HK-2 (cell line): ENCODE data around the gene ZNF778.
"Not testable (repeated sequence)": the region's sequence is repeated elsewhere in the genome, so short reads cannot be mapped to it uniquely, and the experiment has no call there.

Experiments used
- DNase-seq: peaks from one replicate; pipeline ENCODE4 v3.0.0-alpha.2; 2018; ENCODE audit not compliant: unreplicated experiment

ZNF778 gene

DNA sequence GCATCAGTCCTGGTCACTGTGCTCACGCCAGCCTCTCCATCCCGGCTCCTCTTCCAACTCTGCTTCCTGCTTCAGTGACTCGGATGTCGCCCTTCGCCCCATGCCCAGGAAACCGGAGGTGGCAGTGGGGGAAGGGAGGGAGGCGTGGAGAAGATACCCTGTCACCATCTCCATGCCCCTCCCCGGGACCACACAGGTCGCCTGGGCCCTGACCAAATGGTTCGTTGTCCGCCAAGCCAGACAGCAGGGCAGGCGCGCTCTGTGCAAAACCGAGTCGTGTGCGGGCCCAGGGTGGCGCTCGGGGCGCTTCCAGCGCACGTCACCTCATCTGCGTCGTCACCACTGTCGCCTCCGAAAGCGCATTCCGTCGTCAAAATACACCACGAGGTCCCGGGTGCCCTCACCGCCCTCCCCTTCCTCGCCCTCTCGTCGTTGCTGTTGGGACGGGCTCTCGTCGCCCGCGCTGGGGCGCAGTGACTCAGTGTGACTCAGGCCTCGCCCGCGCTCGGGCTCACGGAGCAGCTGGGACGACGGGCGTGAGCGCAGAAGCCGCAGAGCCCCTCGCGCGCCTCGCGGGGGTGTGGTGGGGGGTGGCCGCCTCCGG lies 39.2 kb downstream of the ZNF778 start:
- peak; percentile 66 for DNase-seq

DNA sequence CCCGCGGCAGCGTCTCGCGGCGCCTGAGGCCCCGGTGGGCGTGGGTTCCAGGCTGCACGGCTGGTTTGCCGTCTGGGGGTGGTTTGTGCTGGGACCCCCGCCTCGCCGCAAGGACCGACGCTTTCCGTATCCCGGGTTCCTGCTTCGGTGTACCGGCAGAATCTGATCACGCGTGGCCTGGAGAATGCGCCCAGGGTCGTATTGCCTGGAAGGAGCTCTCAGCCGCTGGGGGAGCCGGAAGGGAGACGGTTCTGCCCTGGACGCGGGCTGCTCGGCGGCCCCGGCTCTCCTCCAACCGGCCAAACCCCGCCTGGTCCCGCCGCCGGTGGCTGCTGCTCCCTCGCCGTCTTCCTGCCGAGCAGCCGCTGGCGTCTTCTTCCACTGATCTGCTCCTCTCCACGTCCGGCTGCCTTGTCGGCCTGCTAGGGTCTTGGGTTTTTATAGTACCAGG lies 39.8 kb downstream of the ZNF778 start:
- DNase-seq: peak; percentile 28

DNA sequence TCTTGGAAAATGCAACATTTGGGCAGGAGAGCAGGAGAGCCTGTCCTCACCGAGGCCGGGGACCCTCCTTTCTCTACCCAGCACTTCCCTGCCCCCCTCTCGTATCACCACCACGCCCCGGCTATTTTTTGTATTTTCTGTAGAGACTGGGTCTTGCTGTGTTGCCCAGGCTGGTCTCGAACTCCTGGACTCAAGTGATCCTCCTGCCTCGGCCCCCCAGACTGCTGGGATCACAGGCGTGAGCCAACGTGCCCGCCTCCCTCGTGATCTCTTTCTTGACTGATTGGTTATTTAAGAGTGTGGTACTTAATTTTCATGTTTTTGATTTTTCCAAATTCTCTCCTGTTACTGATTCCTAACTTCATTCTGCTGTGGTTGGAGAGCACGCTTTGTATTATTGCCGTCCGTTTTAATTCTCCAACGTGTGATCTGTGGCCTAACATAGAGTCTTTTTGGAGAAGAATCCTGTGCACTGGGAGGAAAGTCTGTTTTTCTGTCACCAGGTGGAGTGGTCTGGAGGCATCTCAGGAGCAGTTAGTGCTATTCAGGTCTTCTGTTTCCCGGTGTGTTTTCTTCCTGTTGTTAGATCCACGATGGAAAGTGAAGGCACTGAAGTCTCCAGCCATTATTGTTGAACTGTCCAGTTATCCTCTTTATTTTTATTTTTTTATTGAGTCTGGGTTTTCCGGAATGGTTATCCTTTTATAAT lies 40.4 kb downstream of the ZNF778 start:
- DNase-seq: no peak

DNA sequence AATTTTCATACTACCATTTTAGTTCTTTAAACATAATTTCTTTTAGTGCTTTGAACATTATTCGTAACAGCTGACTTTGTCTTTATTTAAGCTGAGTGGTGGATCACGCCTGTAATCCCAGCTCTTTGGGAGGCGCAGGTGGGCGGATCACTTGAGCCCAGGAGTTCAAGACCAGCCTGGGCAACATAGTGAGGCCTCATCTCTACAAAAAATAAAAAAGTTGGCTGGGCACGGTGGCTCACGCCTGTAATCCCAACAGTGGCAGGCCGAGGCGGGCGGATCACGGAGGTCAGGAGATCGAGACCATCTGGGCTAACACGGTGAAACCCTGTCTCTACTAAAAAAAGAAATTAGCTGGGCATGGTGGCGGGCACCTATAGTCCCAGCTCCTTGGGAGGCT lies 42.4 kb downstream of the ZNF778 start:
- DNase-seq: not testable (repeated sequence)

DNA sequence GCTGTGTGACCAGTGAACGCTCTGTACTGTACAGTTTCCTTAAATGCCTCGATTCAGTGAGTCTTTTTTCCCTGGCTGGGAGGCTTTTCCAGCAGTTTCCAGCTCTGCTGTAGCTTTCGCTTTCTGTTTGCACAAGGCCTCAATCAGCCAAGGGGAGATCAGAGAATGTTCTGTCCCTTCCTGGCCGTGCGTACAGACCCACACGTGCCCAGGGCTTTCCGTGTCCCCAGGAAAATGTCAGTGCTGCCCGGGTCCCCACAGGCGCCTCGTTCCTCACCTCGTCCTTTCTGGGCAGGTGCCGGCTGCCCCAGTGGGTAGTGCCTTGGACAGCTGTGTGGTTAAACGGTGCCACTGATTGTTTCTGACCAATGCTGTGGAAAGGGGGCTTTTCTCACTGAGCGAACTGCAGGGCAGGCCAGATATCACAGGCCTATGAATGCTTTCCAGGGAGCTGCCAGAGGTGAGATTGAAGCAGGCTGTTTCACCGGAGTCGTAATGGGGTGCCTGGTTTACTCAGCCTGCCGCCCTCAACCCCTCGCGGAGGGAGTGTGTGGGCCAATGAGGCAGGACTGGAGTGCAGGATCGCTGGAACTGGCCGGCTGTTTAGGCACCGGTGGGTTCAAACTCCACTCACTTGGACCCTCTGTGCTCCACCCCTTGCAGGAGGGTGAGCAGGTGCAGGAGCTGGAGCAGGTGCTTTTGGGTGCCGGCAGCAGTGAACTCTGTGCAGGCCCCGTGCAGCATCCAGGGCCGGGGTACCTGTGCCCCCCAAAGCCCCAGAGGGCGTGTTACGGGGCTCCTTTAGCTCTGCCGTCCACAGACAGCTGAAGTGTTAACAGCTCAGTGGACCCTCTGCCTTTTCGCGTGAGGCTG lies 44.4 kb downstream of the ZNF778 start:
- no peak for DNase-seq

DNA sequence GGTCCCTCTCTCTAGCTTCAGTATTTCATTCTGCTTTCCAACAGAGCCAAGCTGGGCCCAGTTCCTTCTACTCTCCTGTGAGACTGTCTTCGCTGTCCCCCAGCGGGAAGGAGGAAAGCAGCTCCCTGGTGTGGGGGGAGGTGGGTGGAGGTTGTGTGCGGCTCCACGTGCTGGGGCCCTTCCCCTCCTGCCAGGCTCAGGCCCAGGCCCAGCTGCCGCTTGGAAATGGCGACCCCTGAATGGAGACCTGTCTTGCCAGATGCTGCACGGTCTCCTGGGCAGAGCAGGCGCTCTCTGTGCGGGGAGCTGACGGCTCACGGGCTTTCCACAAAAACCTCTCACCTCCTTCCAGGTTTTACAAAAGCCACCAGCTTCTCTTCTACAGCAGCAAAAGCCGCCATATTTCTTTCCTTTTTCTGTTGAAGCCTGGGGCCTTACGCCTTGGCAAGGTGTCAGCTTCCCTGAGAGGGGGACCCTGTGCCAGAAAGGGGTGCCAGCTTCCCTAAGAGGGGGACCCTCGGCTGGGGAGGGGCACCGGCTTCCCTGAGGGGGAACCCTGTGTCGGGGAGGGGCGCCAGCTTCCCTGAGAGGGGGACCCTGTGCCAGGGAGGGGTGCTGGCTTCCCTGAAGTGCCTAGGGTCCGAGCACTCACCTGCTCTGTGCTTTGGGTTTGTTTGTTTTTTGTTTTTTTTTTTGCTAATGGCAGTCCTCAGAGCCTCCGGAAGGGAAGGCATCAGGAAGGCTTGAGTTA lies 47.5 kb downstream of the ZNF778 start:
- DNase-seq: no peak

DNA sequence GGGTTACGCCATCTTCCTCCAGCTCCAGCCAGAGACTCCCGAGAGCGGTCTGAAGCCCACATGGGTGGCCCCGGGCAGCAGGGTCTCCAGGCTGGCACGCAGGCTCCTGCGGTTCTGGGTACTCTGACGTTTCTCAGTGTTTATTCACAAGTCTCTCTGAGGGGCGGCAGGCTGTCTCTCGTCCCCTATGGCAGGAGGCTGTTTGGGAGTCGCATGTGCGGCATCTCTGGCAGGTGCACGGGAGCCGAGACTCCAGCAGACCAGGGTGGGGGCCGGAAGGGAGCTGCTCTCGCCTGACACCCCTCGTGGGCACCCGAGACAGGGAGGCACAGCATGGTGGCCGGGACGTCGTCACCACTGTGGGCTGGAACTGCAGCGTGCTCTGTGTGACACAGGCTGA lies 48.1 kb downstream of the ZNF778 start:
- no peak for DNase-seq

DNA sequence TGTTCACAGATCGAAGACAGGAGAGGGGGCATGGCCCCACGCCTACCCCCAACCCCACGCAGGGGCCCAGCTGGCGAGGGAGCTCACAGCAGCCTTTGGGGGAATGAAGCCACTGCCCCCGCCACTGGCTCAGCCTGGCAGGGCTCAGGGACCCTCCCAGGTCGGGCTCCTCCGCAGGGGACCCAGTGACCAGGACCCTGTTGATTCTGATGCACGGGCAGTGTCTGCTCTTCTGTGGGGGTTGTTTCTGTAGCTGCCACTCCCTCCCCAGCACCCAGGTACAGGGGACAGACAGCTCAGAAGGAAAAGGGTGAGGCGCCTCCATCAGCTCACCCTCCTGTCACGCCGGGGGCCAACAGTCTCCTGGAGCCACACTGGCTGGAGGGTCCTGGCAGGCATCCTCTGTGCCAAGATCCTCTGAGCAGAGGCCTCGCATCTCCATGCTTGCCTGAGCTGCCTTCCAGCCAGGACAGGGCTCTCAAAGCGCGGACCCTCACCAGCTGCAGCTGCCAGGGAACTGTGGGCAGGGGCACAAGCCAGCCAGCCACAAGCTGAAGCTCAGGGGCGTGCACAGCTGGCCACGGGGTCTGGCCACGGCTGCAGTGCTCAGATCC lies 49.1 kb downstream of the ZNF778 start:
- DNase-seq: no peak

DNA sequence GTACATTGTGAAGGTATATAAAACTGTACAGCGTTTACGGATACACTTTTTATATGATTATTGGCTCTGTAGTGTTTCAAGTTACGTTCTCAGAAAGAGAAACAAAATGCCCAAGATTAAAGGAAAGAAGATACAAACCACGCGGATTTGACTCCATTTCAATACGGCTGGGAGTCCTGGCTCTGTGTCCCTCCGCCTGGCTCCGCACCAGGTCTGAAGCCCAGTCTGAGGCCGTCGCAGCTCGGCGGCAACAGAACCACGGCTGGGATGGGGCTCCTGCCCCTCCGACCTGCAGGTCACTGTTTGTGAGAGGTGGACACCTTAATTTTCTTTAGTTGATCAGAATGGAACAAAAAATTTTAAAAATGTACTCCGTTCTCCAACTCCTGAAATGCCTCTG lies 50.2 kb downstream of the ZNF778 start:
- not testable (repeated sequence) for DNase-seq

DNA sequence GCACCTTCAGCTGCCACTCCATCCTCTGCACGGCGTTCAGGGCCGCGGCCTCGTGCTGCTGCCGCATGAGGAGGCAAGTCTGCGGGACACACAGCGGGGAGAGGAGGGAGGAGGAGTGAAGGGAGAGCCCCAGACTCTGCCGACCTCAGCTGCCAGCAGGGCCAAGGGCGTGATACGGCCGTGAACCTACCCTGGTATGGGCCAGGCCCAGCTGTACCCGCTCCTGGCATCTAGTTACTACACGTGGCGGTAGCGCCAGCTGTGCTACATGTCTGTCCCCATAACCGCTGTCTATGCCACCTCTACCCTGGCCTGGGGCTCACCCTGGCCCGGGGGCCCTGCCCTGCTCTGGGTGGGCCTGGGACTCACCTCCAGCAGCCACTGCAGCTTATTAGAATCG lies 51.1 kb downstream of the ZNF778 start:
- no peak for DNase-seq

DNA sequence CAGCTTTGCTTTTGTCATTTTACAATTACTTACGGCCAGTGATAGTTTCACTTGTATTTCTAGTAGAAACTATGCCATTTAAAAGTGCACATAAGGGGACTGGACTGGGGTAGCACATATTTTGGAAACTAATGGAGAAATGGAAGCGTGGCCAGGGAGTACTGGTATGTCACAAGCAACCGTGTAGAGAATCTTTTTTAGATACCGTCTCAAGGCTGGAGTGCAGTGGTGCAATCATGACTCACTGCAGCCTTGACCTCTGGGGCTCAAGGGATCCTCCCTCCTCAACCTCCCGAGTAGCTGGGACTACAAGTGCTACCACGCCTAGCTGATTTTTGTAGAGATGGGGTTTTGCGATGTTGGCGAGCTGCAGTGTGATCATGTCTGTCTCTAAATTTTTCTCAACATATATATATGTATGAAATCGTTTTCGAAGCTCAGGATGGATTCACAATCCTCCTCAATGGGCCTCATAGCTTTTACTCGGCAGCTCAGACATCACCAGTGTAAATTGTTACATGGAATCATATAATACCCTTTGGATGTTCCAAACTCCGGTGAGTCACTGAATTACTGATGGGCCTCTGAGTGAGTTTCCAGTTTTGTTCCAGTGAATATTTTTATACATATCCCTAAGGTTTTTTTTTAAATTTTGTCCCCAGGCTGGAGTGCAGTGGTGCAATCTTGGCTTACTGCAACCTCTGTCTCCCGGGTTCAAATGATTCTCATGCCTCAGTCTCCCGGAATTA lies 51.7 kb downstream of the ZNF778 start:
- DNase-seq: no peak

DNA sequence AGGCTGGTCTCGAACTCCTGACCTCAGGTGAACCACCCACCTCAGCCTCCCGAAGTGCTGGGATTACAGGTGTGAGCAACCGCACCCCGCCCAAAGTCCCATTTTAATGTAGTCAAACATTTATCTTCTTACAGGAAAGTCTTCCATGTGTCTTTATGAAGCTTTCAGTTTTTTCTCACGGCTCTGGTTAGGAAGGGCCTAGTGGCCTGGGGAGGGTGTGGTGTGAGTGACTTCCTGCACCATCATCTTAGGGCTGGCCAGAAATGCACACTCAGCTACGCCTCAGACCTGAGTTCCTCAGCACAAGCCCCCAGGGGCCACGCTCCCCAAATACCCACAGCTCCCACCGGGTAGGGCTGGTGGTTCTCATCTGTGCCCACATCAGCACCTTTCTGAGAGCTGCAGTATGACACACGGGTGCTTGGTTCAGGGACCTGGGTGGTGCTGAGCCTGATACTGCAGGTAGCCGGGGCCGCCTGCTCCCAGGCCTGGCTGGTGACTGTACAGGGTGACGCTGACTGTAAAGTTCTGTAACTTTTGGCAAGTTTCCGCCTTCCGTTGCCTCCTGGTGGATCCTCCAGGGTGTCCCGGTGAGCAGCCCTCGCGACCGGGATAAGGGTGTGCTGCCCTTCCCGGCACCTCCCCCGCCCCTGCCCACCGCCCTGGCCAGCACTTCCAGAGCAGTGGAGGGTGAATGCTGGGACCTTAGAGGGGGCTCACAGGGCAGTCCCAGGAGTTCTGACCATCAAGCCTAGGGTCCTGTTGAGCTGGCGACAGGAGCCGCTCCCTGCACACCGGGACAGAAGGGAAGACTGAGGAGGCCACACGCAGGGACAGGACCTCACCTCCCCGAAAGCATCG lies 52.5 kb downstream of the ZNF778 start:
- no peak for DNase-seq

DNA sequence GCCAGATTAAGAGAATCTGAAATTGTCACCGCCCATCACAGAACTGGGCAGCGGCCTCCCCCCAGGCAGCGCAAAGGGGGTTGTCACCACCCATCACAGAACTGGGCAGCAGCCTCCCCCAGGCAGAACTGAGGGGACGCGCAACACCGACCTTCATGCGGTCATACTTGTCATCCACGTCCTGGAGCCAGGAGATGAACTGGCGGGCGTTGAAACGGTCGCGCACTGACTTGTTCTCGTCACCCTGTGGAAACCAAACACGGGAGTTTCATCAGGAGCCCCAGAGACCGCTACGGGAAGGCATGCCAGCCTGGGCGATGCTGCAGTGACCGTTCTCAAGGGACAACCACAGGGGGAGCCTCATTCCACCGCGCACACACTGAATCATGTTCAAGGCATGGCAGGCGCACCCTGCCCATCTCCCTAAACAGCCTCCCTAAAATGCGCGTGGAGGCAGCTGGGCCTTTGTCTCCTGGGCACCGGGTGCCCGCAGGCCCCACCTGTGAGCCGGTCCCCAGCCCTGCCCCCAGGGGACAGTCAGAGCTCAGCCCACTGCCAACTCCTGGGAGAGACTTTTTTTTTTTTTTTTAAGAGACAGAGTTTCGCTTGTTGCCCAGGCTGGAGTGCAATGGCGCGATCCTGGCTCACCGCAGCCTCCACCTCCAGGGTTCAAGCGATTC lies 53.3 kb downstream of the ZNF778 start:
- no peak for DNase-seq

DNA sequence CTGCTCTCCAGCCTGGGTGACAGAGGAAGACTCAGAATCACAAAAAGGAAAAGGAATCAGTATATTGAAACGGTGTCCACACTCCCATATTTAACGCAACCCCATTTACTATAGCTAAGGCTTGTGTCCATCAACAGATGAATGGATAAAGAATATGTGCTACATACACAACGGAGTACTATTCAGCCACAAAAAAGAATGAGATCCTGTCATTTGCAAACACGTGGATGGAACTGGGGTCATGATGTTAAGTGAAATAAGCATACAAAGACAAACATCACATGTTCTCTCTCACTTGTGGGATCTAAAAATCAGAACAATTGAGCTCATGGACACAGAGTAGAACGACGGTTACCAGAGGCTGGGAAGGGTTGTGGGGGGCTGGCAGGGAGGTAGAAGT lies 55.1 kb downstream of the ZNF778 start:
- no peak for DNase-seq

DNA sequence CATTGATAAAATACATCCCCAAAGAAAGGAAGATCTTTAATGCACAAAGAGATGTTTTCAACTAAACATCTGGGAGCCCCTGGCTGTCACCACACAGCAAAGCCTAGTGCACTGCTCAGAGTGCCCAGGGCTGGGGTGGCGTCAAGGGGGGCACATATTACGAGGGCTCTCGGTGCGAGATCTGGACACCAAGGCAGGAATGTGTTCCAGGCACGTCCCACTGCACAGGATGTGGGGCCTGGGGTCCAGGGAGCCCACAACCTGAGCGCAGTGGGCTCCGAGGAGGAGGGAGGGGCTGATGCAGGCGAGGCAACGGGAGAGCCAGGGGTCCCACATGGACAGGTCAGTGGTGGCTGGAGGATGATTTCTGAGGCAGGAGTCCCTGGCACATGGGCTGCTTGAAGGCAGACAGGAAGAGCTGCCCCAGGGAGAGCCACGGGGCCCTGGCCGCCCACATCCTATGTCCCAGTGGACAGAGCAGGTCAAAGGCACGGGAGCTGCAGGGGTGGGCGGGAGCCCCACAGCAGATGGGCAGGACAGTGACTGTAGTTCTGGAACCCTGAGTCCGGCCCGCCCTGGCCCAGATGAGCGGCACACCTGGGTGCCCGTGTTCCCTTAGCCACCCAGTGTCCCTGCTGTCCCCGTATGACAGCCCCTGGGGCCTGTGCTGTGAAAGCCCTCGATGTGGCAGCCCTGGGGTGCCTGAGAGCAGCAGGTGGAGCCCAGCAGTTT lies 56.4 kb downstream of the ZNF778 start:
- no peak for DNase-seq

DNA sequence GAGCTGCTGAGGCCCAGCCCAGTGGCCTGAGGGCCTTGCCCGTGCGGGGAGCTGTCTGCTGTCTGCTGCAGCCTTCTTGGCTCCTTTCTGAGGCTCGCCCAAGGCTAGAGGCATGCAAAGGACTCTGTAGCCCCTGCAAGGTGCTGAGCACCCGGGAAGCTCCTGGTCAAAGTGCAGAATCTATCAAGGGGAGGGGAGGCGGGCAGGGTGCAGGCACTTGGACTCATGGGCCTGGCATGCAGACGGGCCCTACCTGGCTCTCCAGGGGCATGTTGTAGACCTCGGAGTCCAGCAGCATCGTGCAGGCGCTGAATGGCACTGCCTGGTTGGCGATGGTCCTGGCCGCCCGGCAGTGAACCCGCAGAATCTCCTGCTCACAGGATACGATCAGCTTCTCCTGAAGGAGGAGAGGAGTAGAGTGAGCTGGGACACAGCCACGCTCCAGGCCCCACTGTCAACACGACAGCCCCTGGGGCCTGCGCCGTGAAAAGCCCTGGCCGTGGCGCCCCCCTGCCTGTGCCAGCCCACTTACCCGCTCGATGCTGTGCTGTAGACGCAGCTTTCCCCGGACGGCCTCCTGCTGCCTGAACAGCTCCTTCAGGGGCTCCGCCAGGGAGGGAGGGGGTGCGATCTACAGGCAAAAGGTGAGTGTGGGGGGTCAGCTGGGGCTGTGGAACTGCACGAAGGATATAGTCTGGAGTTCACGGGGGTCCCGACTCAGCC lies 57.2 kb downstream of the ZNF778 start:
- DNase-seq: no peak

DNA sequence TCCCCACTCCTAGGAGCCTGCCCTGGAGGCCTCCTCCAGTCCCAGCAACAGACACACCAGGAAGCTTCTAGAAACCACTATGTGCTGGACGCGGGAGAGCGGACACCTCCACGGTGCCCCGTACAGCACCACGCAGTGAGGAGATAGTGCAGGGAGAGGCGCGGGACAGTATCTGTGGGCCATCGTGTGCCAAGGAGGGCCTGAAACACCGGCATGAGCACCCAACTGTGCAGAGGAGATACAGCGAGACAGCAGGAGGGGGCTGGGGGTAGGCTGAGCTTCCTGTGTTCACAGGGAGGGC lies 57.7 kb downstream of the ZNF778 start:
- DNase-seq: no peak
